SIG-M5 (cell line): Measurements from ENCODE around the gene SLC39A6.
"Not testable (repeated sequence)": the region's sequence is repeated elsewhere in the genome, so short reads cannot be mapped to it uniquely, and the experiment has no call there.

Experiments
- DNase-seq: peaks from one replicate; lab custom pipeline; 2025; lab: John Stamatoyannopoulos, UW

Gene SLC39A6, protein sequence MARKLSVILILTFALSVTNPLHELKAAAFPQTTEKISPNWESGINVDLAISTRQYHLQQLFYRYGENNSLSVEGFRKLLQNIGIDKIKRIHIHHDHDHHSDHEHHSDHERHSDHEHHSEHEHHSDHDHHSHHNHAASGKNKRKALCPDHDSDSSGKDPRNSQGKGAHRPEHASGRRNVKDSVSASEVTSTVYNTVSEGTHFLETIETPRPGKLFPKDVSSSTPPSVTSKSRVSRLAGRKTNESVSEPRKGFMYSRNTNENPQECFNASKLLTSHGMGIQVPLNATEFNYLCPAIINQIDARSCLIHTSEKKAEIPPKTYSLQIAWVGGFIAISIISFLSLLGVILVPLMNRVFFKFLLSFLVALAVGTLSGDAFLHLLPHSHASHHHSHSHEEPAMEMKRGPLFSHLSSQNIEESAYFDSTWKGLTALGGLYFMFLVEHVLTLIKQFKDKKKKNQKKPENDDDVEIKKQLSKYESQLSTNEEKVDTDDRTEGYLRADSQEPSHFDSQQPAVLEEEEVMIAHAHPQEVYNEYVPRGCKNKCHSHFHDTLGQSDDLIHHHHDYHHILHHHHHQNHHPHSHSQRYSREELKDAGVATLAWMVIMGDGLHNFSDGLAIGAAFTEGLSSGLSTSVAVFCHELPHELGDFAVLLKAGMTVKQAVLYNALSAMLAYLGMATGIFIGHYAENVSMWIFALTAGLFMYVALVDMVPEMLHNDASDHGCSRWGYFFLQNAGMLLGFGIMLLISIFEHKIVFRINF

DNA sequence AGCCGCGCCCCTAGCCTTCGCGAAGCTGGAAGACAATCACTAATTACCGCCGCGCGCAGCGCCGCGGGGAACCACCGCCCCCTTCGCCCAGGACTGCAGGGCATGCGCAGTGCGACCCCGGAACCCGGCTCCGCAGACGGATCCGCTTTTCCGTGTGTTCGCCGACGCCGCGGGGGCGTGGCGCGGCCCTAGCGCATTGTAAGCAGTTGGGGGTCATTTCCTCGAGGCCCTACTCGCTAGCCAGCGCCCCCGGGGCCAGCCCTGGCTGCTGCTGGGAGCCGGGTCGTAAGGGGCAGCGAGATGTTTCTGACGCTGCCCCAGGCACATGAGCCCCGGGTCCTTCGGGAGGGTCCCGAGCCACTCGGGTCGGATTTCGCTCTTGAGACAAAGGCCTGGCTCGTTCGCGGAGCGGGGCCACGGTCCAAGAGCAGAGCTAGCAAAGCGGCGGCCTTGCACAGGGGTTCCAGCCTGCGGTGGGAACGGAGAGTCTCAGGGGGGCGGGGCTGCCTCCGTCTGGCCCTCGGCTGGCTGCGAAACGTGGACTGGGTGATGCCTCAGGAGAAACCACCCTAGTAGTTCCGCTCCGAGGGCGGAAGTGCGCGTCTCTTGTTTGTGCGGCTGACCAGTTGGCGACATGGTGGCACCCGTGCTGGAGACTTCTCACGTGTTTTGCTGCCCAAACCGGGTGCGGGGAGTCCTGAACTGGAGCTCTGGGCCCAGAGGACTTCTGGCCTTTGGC is at the start of gene SLC39A6, which contains the start of gene ELP2:
Gene SLC39A6, minus strand, starts transcription at position 41 of the 739 bp plus-strand sequence. CDS start 2,333 bp downstream, outside the sequence.
Gene ELP2, plus strand, starts transcription at position 600 of the 739 bp plus-strand sequence. Its CDS starts 35 bp downstream, at position 635.
- DNase-seq: peak; percentile 66

DNA sequence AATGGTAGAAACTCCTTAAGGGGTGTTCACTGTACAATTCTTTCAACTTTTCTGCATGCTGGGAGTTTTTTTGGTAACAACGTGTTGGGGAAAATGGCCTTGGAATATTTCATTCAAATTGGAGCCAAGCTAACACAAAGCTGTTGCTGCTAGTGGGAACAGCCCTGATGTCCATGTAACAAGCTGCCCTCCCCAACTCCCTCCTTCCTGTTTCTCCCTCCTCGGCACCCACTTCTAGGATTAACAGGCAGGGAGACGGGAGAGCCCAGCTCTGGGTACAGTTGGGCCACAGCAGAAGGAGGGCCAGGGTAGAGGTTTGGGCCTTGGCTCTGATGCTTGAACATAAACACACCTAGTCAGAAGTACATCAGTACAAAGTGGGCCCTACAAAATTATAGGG is 48.8 kb upstream of the SLC39A6 start:
- DNase-seq: no peak

DNA sequence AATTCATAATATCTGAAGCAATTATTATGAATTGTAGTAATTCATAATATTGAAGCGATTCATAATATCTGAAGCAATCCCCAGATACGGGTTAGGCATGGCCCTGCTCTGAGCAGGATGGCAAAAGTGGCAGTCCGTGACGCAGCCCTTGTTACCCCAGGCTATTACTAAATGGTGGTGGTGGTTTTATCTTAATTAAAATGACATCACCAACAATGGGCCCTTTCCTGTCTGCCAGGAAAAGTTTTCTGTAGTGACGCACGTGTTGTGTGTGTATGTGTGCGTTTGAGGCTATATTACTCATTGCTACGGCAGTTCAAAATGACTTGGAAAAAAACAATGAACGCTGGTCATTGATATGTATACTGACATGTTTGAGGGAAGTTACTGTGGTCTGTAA is 47.6 kb upstream of the SLC39A6 start:
- no peak for DNase-seq

DNA sequence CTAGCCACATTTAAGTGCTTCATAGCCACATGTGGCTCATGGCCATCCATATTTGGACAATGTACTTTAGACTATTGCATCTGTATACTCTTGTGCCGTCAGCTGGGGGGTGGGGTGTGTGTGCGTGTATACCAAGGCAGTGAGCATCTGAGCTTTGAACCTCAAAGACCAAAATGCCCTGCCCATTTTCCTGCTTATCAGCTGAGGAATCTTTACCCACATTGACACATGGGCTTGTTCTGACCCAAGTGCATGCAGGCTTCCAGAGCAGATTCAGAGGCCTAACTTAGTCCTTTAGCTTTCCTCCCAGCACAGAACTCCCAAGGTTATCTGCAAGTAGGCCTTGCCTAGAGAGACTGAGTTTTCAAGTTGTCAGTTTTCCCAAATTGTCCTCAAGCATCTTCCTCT is 47.0 kb upstream of the SLC39A6 start:
- no peak for DNase-seq

DNA sequence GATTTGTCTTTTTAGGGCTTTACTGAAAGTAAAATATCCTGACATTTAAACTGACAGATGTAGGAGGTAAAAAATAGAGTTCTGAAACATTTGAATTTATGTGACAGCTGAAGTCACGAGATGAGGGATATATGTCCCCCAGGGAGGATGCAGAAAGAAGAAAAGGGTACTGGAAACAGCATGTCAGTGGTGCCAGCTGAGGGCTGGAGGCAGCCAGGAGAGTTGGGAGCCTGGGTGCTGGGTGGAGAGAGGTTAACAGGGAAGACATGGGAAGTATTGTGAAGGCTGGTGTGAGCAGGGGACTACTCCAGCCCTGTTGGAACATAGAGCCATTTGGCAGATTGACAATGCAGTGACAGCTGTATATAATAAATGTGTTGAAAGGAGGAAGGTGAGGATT is 46.3 kb upstream of the SLC39A6 start:
- DNase-seq: no peak

DNA sequence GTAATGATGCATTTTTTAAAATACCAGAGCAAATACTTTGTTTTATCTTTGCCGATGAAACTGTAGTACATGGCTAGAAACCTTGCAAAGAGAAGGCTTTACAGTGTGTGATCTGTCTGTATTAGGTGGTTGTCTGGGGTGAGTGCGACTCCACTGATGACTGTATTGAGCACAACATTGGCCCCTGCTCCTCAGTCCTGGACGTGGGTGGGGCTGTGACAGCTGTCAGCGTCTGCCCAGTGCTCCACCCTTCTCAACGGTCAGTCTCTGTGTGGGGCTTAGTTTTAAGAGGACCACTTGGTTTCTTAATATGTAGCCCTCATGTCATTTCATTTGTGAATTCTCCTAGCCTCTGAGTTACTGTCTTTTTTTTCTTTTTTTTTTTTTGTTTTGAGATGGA is 40.8 kb upstream of the SLC39A6 start:
- DNase-seq: no peak

DNA sequence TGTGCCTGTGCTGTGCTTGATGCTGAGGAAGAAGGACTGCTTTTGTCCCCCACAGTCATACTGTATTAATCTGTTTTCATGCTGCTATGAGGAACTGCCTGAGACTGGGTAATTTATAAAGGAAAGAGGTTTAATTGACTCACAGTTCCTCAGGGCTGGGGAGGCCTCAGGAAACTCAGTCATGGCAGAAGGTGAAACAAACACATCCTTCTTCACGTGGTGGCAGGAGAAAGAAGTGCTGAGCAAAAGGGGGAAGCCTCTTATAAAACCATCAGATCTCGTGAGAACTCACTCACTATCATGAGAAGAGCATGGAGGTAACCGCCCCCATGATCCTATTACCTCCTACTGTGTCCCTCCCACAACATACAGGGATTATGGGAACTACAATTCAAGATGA is 39.2 kb upstream of the SLC39A6 start:
- DNase-seq: not testable (repeated sequence)

DNA sequence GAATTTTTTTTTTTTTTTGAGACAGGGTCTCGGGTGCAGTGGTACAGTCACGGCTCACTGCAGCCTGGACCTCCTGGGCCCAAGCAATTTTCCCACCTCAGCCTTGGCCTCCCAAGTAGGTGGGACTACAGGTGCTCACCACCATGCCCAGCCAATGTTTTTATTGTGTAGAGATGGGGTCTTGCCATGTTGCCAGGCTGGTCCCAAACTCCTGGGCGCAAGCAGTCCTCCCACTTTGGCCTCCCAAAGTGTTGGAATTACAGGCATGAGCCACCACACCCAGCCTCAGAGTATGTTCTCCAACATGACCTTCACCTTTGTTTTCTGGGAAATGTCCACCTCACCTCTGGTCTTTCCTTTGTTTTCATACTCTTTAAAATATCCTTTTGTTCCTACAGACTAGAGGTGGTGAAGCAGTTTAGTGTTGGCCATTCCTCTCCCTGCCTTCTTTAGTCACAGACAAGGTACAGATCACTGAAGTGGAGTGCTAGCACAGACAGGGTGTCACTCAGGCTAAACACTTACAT is 38.6 kb upstream of the SLC39A6 start:
- no peak for DNase-seq

DNA sequence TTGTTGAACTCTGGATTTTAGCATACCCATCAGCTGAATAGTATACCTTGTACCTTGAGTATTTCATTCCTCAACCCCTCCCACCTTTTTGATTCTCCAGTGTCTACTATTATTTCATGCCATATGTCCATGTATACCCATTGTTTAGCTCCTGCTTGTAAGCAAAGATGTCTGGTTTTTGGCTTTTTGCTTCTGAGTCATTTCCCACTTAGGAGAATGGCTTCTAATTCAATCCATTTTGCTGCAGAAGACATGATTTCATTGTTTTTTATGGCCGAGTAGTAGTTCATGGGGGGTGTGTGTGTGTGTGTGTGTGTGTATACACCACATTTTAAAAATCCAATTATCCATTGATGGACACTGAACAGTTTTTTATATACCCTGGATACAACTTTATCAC is 33.8 kb upstream of the SLC39A6 start:
- no peak for DNase-seq

DNA sequence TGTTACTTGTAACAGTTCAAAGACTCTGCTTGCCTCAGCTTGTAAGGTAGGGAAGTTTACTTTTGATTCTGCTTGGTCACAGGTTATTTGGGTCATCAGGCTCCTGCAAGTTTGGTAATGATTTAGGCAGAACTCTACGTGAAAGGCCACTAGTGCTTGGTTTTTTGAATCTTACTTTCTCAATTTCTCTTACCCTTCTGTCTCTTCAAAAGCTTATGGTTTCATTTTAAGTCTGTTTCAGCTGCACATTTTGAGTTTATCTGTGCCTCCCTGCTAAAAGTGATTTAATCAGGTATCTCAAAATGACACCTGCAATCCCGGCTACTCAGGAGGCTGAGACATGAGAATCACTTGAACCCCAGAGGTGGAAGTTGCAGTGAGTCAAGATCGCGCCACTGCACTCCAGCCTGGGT is 31.8 kb upstream of the SLC39A6 start:
- DNase-seq: no peak

DNA sequence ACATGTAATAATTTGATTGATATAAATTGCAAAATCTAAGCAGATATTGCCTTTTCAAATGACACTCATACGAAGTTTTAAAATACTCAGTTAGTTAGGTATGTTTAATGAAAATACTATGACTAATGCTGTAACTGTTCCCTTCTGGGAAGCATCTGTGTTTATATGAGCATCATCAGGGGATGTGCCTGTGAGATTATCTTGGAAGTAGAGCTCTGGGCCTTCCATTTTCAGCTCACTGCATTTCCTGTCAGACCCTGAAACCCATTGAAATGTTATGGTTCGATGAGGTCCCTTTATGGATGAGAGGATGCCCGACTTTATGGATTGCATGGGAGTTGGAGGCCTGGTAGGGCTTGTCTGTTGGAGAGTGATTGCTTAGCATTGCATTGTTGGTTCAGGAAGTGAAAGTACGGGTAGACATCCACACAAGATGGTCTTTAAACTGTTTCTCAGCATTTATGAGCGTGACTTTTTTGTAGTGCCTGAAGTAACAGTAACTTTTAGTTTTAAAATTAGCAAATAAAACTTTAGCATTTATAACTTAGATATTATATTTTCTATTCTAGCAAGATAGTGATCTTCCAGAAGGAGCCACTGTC is 29.2 kb upstream of the SLC39A6 start:
- DNase-seq: no peak

DNA sequence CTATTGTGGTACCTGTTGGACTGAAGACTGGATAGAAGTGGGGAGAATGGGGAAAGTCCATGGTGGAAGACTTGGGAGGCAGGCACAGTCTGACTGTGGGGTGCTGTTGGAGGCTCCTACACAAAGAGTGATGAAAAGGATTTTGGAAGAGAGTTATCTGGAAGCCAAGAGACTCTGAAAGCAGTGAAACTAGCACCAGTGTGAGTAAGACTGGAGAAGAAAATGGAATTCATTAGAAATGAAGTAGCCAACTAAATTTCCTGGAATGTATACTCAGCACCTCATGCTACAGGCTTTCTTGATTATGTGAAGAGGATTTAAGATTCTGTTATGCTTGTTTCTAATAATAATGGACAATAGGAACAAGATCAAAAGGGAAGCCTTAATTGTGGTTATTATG is 28.3 kb upstream of the SLC39A6 start:
- DNase-seq: no peak

DNA sequence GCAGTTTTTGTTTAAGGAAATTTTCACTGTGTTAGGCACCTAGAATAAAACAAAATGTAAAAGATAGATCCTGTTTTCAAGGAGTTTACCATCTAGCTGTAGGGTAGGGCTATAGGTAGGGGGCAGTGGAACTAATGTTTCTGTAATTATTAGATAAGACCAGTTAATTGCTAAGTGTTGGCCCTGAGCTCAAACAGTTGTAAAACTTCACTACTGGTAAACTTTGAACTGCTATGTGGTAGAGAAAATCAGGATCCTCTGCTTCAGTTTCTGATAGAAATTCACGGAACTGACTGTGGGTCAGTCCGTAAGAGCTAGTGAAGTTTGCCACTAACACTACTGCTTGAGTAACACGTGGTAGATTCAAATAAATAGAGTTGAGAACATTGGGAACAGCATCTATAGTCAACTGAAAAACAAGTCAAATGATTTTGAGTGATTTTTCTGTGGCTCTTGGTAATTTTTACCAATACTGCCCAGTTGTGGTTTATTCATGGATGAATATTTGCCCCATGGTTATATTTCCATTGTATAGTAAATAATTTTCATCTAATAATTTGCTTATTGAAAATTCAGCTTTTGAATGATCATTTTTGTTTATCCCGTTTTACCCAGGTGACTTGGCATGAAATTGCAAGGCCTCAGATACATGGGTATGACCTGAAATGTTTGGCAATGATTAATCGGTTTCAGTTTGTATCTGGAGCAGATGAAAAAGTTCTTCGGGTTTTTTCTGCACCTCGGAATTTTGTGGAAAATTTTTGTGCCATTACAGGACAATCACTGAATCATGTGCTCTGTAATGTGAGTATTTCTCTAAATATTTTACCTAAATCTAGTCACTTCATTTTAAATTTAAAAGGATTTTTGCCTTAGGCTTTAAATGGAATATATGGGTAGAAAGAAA is 27.0 kb upstream of the SLC39A6 start:
- DNase-seq: no peak

DNA sequence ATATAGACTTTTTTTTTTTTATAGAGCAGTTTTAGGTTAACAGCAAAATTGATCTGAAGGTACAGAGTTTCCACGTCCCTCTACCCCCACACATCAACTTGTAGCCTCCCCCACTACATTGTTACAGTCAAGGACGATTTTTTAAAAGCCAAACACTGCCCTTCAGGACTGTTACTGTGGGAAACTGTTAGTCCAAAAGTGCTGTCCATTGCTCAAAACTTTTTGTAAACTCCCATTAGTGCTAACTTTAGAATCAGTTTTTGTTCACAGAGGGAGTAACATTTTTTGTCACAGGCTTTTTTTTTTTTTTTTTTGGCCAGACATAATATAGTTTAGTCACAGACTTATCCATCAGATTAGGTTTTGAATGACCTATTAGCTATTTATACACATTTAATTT is 24.6 kb upstream of the SLC39A6 start:
- DNase-seq: no peak

DNA sequence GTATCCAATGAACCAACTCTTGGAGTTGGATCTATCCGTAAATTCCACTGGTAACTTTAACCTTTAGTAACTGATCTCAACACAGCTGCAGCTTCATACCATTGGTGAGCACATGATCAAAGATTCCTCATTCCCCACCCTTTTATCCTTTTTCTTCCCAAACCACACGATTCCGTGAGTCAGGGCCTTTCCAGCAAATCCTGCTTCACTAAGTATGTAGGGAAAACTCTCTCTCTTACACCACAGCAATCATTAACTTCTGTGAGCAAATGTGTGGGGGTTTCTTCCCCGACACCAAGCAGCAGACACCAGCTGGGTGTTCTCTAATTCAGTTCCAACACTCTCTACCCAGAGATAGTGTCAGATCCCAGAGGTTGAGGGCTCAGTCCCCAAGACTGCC is 24.1 kb upstream of the SLC39A6 start:
- DNase-seq: no peak

DNA sequence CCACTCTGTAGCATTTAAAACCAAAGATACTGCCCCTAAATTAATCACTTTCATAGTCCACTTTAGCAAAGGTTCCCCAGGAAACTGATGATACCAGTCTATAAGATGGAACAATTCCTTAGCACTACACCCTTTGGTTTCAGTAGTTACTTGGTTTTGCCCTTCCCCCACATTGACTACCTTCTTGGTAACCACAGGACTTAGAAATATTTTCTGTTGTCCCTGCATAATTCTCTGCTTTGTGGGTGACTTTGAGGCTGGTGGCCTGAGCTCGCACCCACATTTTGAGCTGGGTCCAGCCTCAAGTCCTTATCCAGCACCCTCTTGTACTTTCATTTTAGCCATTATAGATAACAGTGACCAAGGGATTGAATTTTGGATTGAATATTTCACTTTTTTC is 23.6 kb upstream of the SLC39A6 start:
- no peak for DNase-seq

DNA sequence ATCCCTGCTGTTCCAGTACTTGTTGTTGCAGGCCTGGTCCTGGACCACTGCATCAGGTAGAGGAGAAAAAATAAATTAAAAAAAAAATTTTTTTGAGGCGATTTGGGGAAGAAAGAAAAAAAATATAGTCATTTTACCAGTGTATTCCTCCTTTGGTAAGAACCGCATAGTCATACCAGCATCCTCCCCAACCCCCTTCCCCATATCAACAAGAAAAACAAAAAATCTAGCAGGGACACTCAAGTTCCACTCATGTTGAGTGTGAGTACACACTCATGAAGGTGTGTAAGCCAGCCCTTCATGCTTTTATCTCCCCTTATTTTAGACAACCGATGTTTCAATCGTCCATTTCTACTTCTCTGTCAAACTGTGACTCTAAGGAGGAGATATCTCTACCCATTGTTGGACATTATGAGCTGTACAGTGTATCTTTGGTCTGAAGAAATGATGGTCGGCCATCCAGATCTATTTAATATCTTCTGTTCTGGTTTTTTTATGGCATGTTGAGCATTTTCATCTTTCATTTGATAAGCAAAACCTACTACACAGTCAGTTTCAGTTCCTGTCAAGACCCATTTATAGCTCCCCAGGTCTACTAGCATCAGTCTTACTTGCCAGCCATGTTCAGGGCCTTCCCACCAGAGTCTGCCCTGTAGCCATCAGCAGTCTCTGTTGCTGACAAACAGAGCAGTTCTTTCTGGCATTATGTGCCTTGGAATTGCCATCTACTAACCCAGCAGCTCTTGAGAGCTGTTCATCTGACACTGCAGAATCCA is 20.6 kb upstream of the SLC39A6 start:
- no peak for DNase-seq

DNA sequence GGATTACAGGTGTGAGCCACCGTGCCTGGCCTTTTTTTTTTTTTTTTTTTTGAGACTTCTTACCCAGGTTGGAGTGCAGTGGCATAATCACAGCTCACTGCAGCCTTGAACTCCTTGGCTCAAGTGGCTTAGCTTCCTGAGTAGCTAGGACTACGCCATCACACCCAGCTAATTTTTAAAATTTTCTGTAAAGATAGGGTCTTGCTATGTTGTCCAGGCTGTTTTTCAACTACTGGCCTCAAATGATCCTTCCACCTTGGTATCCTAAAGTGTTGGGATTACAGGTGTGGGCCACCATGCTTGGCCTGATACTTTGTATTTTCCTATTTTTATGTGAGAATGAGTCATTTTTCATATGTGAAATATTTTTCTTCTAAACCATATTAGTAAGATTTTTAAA is 14.3 kb upstream of the SLC39A6 start:
- DNase-seq: no peak

DNA sequence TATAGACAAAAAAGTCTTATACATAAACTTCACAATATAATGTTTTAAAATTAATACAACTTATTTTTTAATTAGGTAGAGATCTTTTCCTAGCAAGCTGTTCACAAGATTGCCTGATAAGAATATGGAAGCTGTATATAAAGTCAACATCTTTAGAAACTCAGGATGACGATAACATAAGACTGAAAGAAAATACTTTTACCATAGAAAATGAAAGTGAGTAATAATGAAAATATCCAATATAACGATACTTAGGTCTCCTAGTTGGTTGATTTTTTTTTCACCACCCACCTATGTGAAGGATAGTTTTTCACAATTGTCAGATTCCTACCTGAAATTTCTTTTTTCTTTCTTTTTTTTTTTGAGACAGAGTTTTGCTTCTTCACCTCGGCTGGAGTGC is 13.6 kb upstream of the SLC39A6 start:
- DNase-seq: no peak

DNA sequence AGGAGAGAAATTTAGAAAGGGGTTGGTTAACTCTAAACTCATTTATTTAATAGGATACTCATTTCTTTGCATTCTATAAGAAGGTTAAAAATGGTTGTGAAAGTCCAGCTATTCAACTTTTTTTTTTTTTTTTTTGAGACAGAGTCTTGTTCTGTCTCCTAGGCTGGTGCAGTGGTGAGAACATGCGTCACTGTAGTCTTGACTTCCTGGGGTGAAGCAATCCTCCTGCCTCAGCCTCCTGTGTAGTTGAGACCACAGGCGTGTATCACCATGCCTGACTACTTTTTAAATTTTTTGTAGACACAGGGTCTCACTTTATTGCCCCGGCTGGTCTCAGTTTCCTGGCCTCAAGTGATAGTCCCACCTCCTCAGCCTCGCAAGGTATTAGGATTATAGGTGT is 12.4 kb upstream of the SLC39A6 start:
- no peak for DNase-seq
